Endothelial cell of umbilical vein (primary cell): Measurements from ENCODE around the gene INPP4B. TPM values are rescaled to one million over a fixed set of nuclear protein-coding genes. Genes with fewer than 3 reads are reported as not detected.

ENCODE experiments used
- BruUV-seq: library from RNA; stranded (reverse); fragments of 400-500 nt; replicated peaks from 2 replicates; lab custom pipeline; 2021; lab: Mats Ljungman, UMichigan
- CTCF ChIA-PET: fragments of 300-600, 350-600 bp; sonication (Branson Sonifier 250); formaldehyde crosslinking; loops from one replicate; lab custom pipeline; 2021; ENCODE audit warnings: antibody characterized with exemption, inconsistent platforms; lab: Charles Lee
- POLR2A ChIA-PET: fragments of 300-600, 350-600 bp; sonication (Branson Sonifier 250); formaldehyde crosslinking; loops from one replicate; lab custom pipeline; 2021; ENCODE audit warnings: antibody characterized with exemption, inconsistent platforms; lab: Charles Lee
- DNase-seq: peaks from one replicate; pipeline ENCODE4 v3.0.0-alpha.2; 2011; ENCODE audit warnings: low read depth, low spot score
- FAIRE-seq: peaks from 2 replicates; lab custom pipeline; 2011; peaks lifted over from hg19 to GRCh38; lab: Jason Lieb, UNC
- H2AFZ ChIP-seq: 2 replicates; pipeline ENCODE4 v1.6.0; 2012; ENCODE audit warnings: low read depth, low read length, control low read depth, inconsistent platforms
- H3K27ac ChIP-seq: 2 replicates; pipeline ENCODE4 v1.5.1; 2011; ENCODE audit warnings: low read depth, mild to moderate bottlenecking, control low read depth, low read length, moderate library complexity; ENCODE audit not compliant: insufficient read depth
- H3K27me3 ChIP-seq, 2 experiments: 2 replicates each; pipeline versions ENCODE4 v1.6.0 to v1.6.1; 2011; ENCODE audit warnings: low read length in 2 of 2, mixed read lengths in 1 of 2; ENCODE audit not compliant: control insufficient read depth in 2 of 2, insufficient read depth in 2 of 2
- H3K36me3 ChIP-seq, 2 experiments: 2 replicates in 1 of 2; 3 replicates in 1 of 2; pipeline ENCODE4 v1.5.1; 2011; ENCODE audit warnings: low read length in 2 of 2, mild to moderate bottlenecking in 1 of 2, moderate library complexity in 1 of 2; ENCODE audit not compliant: control insufficient read depth in 2 of 2, insufficient read depth in 2 of 2; ENCODE audit errors: extremely low read depth in 1 of 2
- H3K4me1 ChIP-seq: 3 replicates; pipeline ENCODE4 v1.5.1; 2011; ENCODE audit warnings: mild to moderate bottlenecking, low read length; ENCODE audit not compliant: control insufficient read depth, insufficient read depth; ENCODE audit errors: extremely low read depth
- H3K4me2 ChIP-seq: 2 replicates; pipeline ENCODE4 v1.6.1; 2011; ENCODE audit warnings: low read length, control low read depth, mixed read lengths; ENCODE audit not compliant: insufficient read depth
- H3K4me3 ChIP-seq, 3 experiments: fragments of 200-600 bp in 1 of 3; sonication (generic), shearing (Covaris generic) in 1 of 3; replicated peaks in 1 of 3; 2 replicates each; pipeline ENCODE4 v1.5.1; 2011 to 2016; ENCODE audit warnings: control low read depth in 3 of 3, low read length in 3 of 3, mild to moderate bottlenecking in 2 of 3, inconsistent platforms in 1 of 3, low read depth in 1 of 3, moderate library complexity in 1 of 3; ENCODE audit not compliant: insufficient read depth in 1 of 3
- H3K79me2 ChIP-seq: 2 replicates; pipeline ENCODE4 v1.6.0; 2012; ENCODE audit warnings: low read length, inconsistent platforms; ENCODE audit not compliant: control insufficient read depth, insufficient read depth
- H3K9ac ChIP-seq: replicated peaks from 2 replicates; pipeline ENCODE3; 2011; ENCODE audit warnings: low read length, control low read depth; ENCODE audit not compliant: insufficient read depth; ENCODE audit errors: extremely low read depth
- H3K9me1 ChIP-seq: replicated peaks from 3 replicates; pipeline ENCODE4 v1.6.0; 2011; ENCODE audit warnings: mild to moderate bottlenecking, low read length; ENCODE audit not compliant: control insufficient read depth, insufficient read depth; ENCODE audit errors: extremely low read depth
- H3K9me3 ChIP-seq: replicated peaks from 2 replicates; pipeline ENCODE4 v1.5.1; 2012; ENCODE audit warnings: low read length, inconsistent platforms; ENCODE audit not compliant: control insufficient read depth, insufficient read depth
- H4K20me1 ChIP-seq: replicated peaks from 2 replicates; pipeline ENCODE3; 2011; ENCODE audit warnings: mild to moderate bottlenecking, low read length; ENCODE audit not compliant: control insufficient read depth, insufficient read depth; ENCODE audit errors: extremely low read depth
- EZH2 ChIP-seq: IDR thresholded peaks from 2 replicates; pipeline ENCODE4 v1.6.1; 2012; ENCODE audit warnings: borderline replicate concordance, low read depth, mild to moderate bottlenecking, moderate library complexity, low read length, inconsistent platforms; ENCODE audit not compliant: severe bottlenecking
- FOS ChIP-seq: IDR thresholded peaks from 2 replicates; pipeline ENCODE4 v1.6.1; 2011; ENCODE audit warnings: mild to moderate bottlenecking, low read length, moderate library complexity, borderline replicate concordance; ENCODE audit not compliant: insufficient read depth
- GATA2 ChIP-seq: IDR thresholded peaks from 2 replicates; pipeline ENCODE4 v1.7.0; 2011; ENCODE audit warnings: low read depth, mild to moderate bottlenecking, moderate library complexity, mixed read lengths, low read length; ENCODE audit not compliant: insufficient read length, insufficient read depth
- JUN ChIP-seq: IDR thresholded peaks from 2 replicates; pipeline ENCODE4 v1.6.1; 2011; ENCODE audit warnings: borderline replicate concordance, low read depth; ENCODE audit not compliant: insufficient read length, insufficient read depth
- MYC ChIP-seq: IDR thresholded peaks from one replicate; pipeline ENCODE4 v1.6.1; 2011; ENCODE audit warnings: mild to moderate bottlenecking, low read depth, low read length
- POLR2A ChIP-seq: IDR thresholded peaks from 2 replicates; pipeline ENCODE4 v1.6.1; 2012; ENCODE audit warnings: low read depth, mild to moderate bottlenecking, control low read depth, low read length
- POLR2AphosphoS5 ChIP-seq: IDR thresholded peaks from 2 replicates; pipeline ENCODE4 v1.6.1; 2012; ENCODE audit warnings: low read depth, mild to moderate bottlenecking, control low read depth, low read length, moderate library complexity; ENCODE audit not compliant: insufficient read depth
- dilution Hi-C: fragments of 300-500 bp; cut with MboI; formaldehyde crosslinking; loops from one replicate; pipeline ENCODE4 v1.15.0; 2019; ENCODE audit warnings: low sequenced_read_pairs; ENCODE audit not compliant: extremely low pct_ligation_motif_present
- intact Hi-C: fragments of 100-400 bp; cut with micrococcal nuclease; formaldehyde crosslinking; loops from one replicate; pipeline ENCODE4 v1.10.0; 2022
- polyA plus RNA-seq, 4 experiments: library from polyadenylated mRNA; depleted of rRNA in 3 of 4; stranded (reverse) in 3 of 4; unstranded in 1 of 4; fragments of >200 nt; gene quantifications; 2 replicates each; pipeline versions ENCODE4 v1.2.1 to v1.2.3, GENCODE V29; 2011 to 2012; ENCODE audit warnings: missing spikeins in 1 of 4
- total RNA-seq: library from RNA; stranded (reverse); gene quantifications from 2 replicates; pipeline ENCODE4 v1.2.3, GENCODE V29; 2021
- TF ChIP-seq, protein P1 (sequence below), 2 donors: IDR thresholded peaks; 1 replicate in 1 of 2; 2 replicates in 1 of 2; pipeline ENCODE4 v1.5.1; 2011; ENCODE audit warnings: low read length in 2 of 2, mild to moderate bottlenecking in 2 of 2, moderate library complexity in 2 of 2, control low read depth in 1 of 2, inconsistent platforms in 1 of 2, low read depth in 1 of 2; ENCODE audit not compliant: insufficient read depth in 1 of 2; ENCODE audit errors: extremely low read depth in 1 of 2
- TF ChIP-seq, protein P2 (sequence below): IDR thresholded peaks from 2 replicates; pipeline ENCODE4 v1.6.1; 2011; ENCODE audit not compliant: insufficient read depth, insufficient read length

The INPP4B gene
- total and polyA plus RNA-seq, 2 donors (not counting 3 experiments of a cell fraction or from before 2014, with no cell fraction given) = 0.41 to 3.1 TPM

DNA sequence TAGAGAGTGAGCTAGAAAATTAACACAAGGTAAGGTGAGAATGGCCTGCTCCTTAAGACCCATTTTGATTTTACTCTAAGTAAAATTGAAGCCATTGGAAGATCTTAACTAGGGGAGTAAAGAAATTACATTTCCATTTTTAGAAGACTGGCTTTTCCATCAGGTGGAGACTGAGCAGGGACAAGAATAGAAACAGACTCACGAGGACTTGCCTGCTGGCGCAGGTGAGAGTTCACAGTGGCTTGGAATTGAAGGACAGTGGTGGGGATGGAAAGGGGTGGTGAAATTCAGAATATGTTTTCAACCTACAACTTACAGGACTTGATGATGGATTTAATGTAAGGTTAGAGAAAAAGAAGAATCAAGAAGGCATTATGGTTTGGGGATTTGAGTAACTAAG is 427.4 kb downstream of the INPP4B start:
- TF ChIP-seq POLR2A = no peak
- TF ChIP-seq GATA2 = no peak
- no peak for TF ChIP-seq EZH2
- TF ChIP-seq, protein P1, sequence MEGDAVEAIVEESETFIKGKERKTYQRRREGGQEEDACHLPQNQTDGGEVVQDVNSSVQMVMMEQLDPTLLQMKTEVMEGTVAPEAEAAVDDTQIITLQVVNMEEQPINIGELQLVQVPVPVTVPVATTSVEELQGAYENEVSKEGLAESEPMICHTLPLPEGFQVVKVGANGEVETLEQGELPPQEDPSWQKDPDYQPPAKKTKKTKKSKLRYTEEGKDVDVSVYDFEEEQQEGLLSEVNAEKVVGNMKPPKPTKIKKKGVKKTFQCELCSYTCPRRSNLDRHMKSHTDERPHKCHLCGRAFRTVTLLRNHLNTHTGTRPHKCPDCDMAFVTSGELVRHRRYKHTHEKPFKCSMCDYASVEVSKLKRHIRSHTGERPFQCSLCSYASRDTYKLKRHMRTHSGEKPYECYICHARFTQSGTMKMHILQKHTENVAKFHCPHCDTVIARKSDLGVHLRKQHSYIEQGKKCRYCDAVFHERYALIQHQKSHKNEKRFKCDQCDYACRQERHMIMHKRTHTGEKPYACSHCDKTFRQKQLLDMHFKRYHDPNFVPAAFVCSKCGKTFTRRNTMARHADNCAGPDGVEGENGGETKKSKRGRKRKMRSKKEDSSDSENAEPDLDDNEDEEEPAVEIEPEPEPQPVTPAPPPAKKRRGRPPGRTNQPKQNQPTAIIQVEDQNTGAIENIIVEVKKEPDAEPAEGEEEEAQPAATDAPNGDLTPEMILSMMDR (IDR thresholded peaks at IDR 0.05; ENCODE audit: extremely low read depth in 1 of 2, insufficient read depth in 1 of 2, low read depth in 1 of 2, low read length in 2 of 2) = no peak
- no peak for TF ChIP-seq MYC
- TF ChIP-seq JUN = no peak
- no peak for TF ChIP-seq POLR2AphosphoS5
- TF ChIP-seq, protein P2, sequence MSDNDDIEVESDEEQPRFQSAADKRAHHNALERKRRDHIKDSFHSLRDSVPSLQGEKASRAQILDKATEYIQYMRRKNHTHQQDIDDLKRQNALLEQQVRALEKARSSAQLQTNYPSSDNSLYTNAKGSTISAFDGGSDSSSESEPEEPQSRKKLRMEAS = no peak
- no peak for TF ChIP-seq FOS
- FAIRE-seq (no peak), DNase-seq (no peak)
- H3K27ac ChIP-seq = no peak overlapping the region
- no peaks in the 10 kb centered on the region for H4K20me1 ChIP-seq
- H3K4me1 ChIP-seq = peaks cover 18% of the 10 kb centered on the region
- no peak overlapping the region for H3K9ac ChIP-seq
- H3K9me3 ChIP-seq = no peaks in the 10 kb centered on the region
- no peaks in the 10 kb centered on the region for H3K79me2 ChIP-seq
- dilution Hi-C loops = no loop called here
- intact Hi-C loops = no loop called here
- CTCF ChIA-PET = interaction anchor here (1.2 kb wide), 1 partner anchor 13 kb away, joined by 3 read pairs; no protein-coding TSS in a partner anchor
- BruUV-seq = no TSS peak
- H3K27me3 ChIP-seq = no peaks in the 10 kb centered on the region
- no peak overlapping the region for H3K4me3 ChIP-seq
- H3K9me1 ChIP-seq = no peaks in the 10 kb centered on the region
- H3K4me2 ChIP-seq = no peak overlapping the region
- POLR2A ChIA-PET = no interaction called here
- no peak overlapping the region for H2AFZ ChIP-seq
- H3K36me3 ChIP-seq = no peaks in the 10 kb centered on the region
